Gastrocnemius medialis (tissue), 4 donors: ENCODE data around the gene IL12RB2. TPM values are rescaled to one million over a fixed set of nuclear protein-coding genes. Genes with fewer than 3 reads are reported as not detected.

ENCODE experiments used
- ATAC-seq, 2 donors: fragments of 150-250 bp; one replicate each; pipeline ENCODE4 v1.9.1; 2016
- DNase-seq, 2 donors: peaks; one replicate each; pipeline ENCODE4 v3.0.0-alpha.2; 2019
- H3K27ac ChIP-seq, 4 donors: fragments of 200-600 bp; sonication (generic); 1 replicate in 1 of 4; 2 replicates in 3 of 4; pipeline ENCODE4 v1.5.1; 2016 to 2018; ENCODE audit warnings: mild to moderate bottlenecking in 2 of 4, moderate library complexity in 1 of 4
- H3K27me3 ChIP-seq, 3 donors: fragments of 200-600 bp; sonication (generic) in 2 of 3; 1 replicate in 1 of 3; 2 replicates in 2 of 3; pipeline versions ENCODE4 v1.5.1 to v1.6.0; 2016 to 2019; ENCODE audit warnings: mild to moderate bottlenecking in 1 of 3, moderate library complexity in 1 of 3
- H3K36me3 ChIP-seq, 2 donors: fragments of 200-600 bp; sonication (generic) in 1 of 2; one replicate each; pipeline ENCODE4 v1.5.1; 2017 to 2018
- H3K4me1 ChIP-seq, 2 donors: fragments of 200-600 bp; sonication (generic) in 1 of 2; one replicate each; pipeline ENCODE4 v1.5.1; 2016 to 2017; ENCODE audit warnings: mild to moderate bottlenecking in 2 of 2
- H3K4me3 ChIP-seq, 4 donors: fragments of 200-600 bp; sonication (generic) in 3 of 4; 1 replicate in 1 of 4; 2 replicates in 3 of 4; pipeline ENCODE4 v1.5.1; 2016 to 2019; ENCODE audit warnings: mild to moderate bottlenecking in 2 of 4
- H3K9me3 ChIP-seq, 3 donors: fragments of 200-600 bp; sonication (generic) in 2 of 3; 1 replicate in 1 of 3; 2 replicates in 2 of 3; pipeline ENCODE4 v1.5.1; 2016 to 2019
- CTCF ChIP-seq, 5 experiments: fragments of 450-650 bp in 3 of 5; fragments of 200-600 bp in 2 of 5; sonication (generic) in 2 of 5; IDR thresholded peaks in 4 of 5; conservative IDR thresholded peaks in 1 of 5; 1 replicate in 4 of 5; 2 replicates in 1 of 5; pipeline ENCODE4 v1.5.1; 2016 to 2019; ENCODE audit warnings: antibody characterized with exemption in 5 of 5, mild to moderate bottlenecking in 3 of 5, moderate library complexity in 3 of 5
- POLR2A ChIP-seq, 2 donors: fragments of 450-650 bp; IDR thresholded peaks; one replicate each; pipeline ENCODE4 v1.6.1; 2017; ENCODE audit warnings: antibody characterized with exemption in 2 of 2, mild to moderate bottlenecking in 2 of 2, moderate library complexity in 2 of 2
- in situ Hi-C, 4 donors: fragments of 200-750 bp; cut with MboI; loops; one replicate each; pipeline versions ENCODE4 v1.15.0 to v1.8.0; 2017; ENCODE audit warnings: low sequenced_read_pairs in 4 of 4
- intact Hi-C: fragments of 100-400 bp; cut with DNase I; formaldehyde crosslinking; loops from one replicate; pipeline ENCODE4 v1.15.1; 2023; ENCODE audit warnings: low total_unique reads
- total RNA-seq, 4 donors: library from RNA; depleted of rRNA; stranded (reverse); fragments of >200 nt; gene quantifications; one replicate each; pipeline versions ENCODE4 v1.1.0 to v1.2.3, GENCODE V29; 2016

The IL12RB2 gene
- total RNA-seq, 4 donors from 2014 or later = 3.2 to 14.0 (median 9.2) TPM

- DNase-seq = no peak
- H3K4me3 ChIP-seq = no peak overlapping the region
- ATAC-seq = no peak
- no peak for TF ChIP-seq POLR2A (IDR thresholded peaks at IDR 0.05)
- no peak for TF ChIP-seq CTCF (IDR thresholded peaks at IDR 0.05 in 4 of 5, conservative IDR thresholded peaks at IDR 0.05 in 1 of 5)
- in situ Hi-C loops = no loop called here
- no peak overlapping the region for H3K27ac ChIP-seq
- peaks cover 18 to 19% of the 10 kb centered on the region in 2 donors for H3K4me1 ChIP-seq
- no peaks in the 10 kb centered on the region for H3K9me3 ChIP-seq
- H3K36me3 ChIP-seq = no peaks in the 10 kb centered on the region
- intact Hi-C loops = no loop called here
- H3K27me3 ChIP-seq = no peaks in the 10 kb centered on the region
Observed at GRCh38 chr1:67368046-67368514, 60.4 kb downstream of the IL12RB2 start.

GRCh38 chr1:67371043-67371442 is 63.4 kb downstream of the IL12RB2 start:
- peak overlapping the region; percentile 72 to 84 (median 80) for H3K27ac ChIP-seq
- in situ Hi-C loops (no loop called here), intact Hi-C loops (no loop called here)
- no peaks in the 10 kb centered on the region for H3K9me3 ChIP-seq
- H3K36me3 ChIP-seq = no peaks in the 10 kb centered on the region
- TF ChIP-seq CTCF (IDR thresholded peaks at IDR 0.05 in 4 of 5, conservative IDR thresholded peaks at IDR 0.05 in 1 of 5) = no peak
- TF ChIP-seq POLR2A (IDR thresholded peaks at IDR 0.05) = no peak
- peaks cover 18 to 21% of the 10 kb centered on the region in 2 donors for H3K4me1 ChIP-seq
- no peak for DNase-seq
- H3K27me3 ChIP-seq = no peaks in the 10 kb centered on the region
- H3K4me3 ChIP-seq = no peak overlapping the region
- peak; percentile 61 to 82 for ATAC-seq

- Histone ChIP-seq H3K27me3 (no peaks in the 10 kb centered on the region), H3K4me1 (peaks cover 18 to 24% of the 10 kb centered on the region in 2 donors), H3K36me3 (no peaks in the 10 kb centered on the region), H3K27ac (peak overlapping the region; percentile 72 to 84 (median 80)), H3K4me3 (no peak overlapping the region), H3K9me3 (no peaks in the 10 kb centered on the region)
- DNase-seq (peak in 1 of 2 donors; percentile 75), ATAC-seq (peak; percentile 78 to 90)
- intact Hi-C loops = no loop called here
- TF ChIP-seq CTCF (IDR thresholded peaks at IDR 0.05 in 4 of 5, conservative IDR thresholded peaks at IDR 0.05 in 1 of 5) (no peak), POLR2A (IDR thresholded peaks at IDR 0.05) (no peak)
- in situ Hi-C loops = no loop called here
Observed at GRCh38 chr1:67371681-67372080, 64.0 kb downstream of the IL12RB2 start.

GRCh38 chr1:67372136-67372535 is 64.5 kb downstream of the IL12RB2 start:
- Histone ChIP-seq H3K27ac (peak overlapping the region; percentile 72 to 84 (median 80)), H3K4me1 (peaks cover 23 to 28% of the 10 kb centered on the region in 2 donors), H3K27me3 (no peaks in the 10 kb centered on the region), H3K9me3 (no peaks in the 10 kb centered on the region), H3K36me3 (no peaks in the 10 kb centered on the region), H3K4me3 (no peak overlapping the region)
- in situ Hi-C loops (no loop called here), intact Hi-C loops (no loop called here)
- TF ChIP-seq POLR2A (IDR thresholded peaks at IDR 0.05) = no peak
- DNase-seq = no peak
- ATAC-seq = peak in 1 of 2 donors; percentile 4

- in situ Hi-C loops = no loop called here
- no peaks in the 10 kb centered on the region for H3K9me3 ChIP-seq
- ATAC-seq (no peak), DNase-seq (no peak)
- TF ChIP-seq CTCF (IDR thresholded peaks at IDR 0.05 in 4 of 5, conservative IDR thresholded peaks at IDR 0.05 in 1 of 5) (no peak), POLR2A (IDR thresholded peaks at IDR 0.05) (no peak)
- H3K27ac ChIP-seq = peak overlapping the region; percentile 72 to 84 (median 80)
- H3K4me3 ChIP-seq = no peak overlapping the region
- intact Hi-C loops = no loop called here
- H3K4me1 ChIP-seq = peaks cover 25 to 28% of the 10 kb centered on the region in 2 donors
- H3K36me3 ChIP-seq = no peaks in the 10 kb centered on the region
- H3K27me3 ChIP-seq = no peaks in the 10 kb centered on the region
Observed at GRCh38 chr1:67372898-67373297, 65.2 kb downstream of the IL12RB2 start.
